TTC549 (cell line): ENCODE results near the gene SLC66A1.

Experiments
- FAIRE-seq: peaks from 2 replicates; lab custom pipeline; 2012; peaks lifted over from hg19 to GRCh38; lab: Jason Lieb, UNC

The SLC66A1 gene

GRCh38 chr1:19363536-19364152 is 51.5 kb downstream of the SLC66A1 start:
- no peak for FAIRE-seq

DNA sequence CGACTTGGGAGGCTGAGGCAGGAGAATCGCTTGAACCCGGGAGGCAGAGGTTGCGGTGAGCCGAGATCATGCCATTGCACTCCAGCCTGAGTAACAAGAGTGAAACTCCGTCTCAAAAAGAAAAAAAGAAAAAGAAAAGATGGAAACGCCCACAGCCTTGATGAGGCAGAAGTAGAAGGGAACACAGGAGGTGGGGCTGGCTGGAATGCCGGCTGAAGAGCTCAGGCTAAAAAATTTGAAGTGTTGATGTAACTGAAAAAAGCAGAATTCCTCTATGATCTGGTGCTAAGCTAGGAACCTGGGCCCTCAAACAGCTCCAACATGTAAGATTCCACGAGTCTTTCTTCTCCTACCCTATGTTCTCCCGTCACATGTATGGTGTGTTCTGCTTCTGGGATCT is 53.6 kb downstream of the SLC66A1 start:
- FAIRE-seq, result no peak

DNA sequence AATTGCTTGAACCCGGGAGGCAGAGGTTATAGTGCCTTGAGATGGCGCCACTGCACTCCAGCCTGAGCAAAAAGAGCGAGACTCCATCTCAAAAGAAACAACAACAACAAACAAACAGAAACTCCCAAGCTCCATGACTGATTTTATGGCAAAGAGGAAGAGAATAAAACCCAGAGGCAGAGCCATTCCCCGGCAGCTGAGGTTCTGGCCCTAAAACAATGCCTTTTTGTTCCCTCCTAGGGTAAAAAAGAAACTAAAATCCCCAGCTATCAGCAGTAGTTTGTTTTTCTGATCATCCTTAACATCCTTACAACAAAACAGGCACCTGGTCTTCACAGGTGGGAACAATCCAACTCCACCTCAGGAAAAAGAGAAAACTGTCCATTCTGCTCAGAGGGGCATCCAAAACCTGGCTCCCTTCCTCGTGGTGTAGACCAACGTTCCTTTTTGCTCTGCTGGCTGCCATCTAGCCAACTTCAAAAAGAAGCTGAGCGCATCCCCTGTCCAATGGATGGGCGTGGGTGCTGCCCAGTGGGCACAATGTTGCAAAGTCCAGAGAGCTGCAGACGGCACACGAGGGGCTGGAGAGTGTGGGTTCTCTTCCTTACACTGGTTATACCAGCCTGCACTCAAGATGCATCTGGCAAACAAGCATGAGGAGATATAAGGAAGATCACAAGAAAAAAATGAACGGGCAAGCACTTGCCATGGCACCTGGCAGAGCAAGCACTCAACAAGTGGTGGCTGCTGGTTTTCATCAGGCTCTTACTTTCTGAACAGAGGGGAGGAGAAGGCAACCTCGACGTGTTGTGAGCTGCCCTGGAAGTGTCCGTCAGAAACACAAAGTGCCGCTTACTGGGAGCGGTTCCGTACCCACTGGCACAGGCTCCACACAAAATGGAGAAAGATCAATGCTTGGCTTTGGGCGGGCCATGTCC is 54.7 kb downstream of the SLC66A1 start:
- no peak for FAIRE-seq

- FAIRE-seq, result no peak
These were observed 55.5 kb downstream of the SLC66A1 start for GRCh38 chr1:19367584-19368041.

GRCh38 chr1:19368050-19368449 is 55.9 kb downstream of the SLC66A1 start:
- no peak for FAIRE-seq

DNA sequence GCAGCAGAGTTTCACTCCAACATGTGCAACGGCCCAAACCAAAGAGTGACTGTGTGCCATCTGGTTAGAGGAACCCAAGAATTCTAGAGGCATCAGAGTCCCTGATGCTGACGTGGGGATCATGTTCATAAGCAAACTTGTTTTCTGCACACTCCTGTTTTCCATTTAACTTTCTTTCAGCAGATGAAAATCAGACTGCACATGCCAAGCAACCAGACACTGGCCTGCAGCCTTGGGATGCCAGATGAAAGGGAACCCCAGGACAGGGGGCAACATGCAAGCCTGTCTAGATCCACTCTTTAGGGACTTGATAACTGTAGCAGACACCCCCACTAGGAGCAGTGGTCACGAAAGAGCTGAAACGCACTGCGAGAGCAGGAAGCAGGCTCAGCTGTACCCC is 56.8 kb downstream of the SLC66A1 start:
- no peak for FAIRE-seq

- no peak for FAIRE-seq
These were observed 57.4 kb downstream of the SLC66A1 start for GRCh38 chr1:19369396-19370090.

DNA sequence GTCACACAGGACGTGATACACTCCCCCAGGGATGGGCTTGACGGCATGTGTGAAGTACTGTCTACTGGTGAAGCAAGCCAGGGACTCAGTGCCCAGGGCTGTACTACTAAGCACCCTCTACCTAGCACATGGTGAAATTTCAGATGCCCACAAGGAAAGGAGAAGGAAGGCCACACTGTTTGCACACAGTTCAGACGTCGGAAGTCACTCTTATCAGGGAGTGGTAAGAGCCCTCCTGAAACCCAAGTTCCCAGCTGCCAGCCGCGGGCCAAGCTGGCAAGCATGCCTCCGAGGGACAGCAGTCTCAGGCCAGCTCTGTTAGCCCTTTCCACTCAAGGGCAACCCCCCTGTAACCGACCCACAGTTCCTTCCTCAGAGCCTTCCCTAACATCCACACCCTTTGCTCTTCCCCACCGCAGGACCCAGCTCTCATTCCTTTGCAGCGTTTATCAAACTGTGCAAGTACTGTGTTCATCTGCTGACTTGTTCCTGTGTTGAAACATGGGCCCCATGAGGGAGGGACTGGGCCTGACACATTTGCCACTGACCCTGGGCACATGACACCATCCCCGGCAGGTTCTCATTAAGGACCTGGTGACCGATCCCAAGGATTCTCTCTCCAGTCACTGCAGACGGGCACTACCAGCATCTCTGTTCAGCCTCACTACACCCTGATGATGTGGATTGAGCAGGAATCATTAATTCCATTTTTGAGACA is 58.5 kb downstream of the SLC66A1 start:
- no peak for FAIRE-seq

GRCh38 chr1:19371226-19372135 is 59.4 kb downstream of the SLC66A1 start:
- no peak for FAIRE-seq

DNA sequence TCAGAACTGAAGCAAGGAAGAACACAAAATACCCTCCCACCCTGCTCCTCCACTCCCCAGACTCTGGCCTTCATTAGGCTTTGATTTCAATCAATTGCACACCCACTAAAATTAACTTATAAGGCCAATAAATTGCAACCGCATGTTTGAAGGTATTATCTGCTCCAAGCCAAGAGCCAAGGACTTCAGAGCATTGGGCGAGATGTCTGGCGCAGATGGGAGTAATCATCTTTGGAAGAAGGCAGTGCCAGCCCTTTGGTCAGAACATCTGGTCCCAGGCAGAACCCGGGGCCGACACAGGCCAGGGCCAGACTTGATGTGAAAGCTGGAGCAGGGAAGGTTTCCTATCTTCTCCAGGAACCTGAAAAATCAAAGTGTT is 60.0 kb downstream of the SLC66A1 start:
- no peak for FAIRE-seq

GRCh38 chr1:19372602-19373001 is 60.5 kb downstream of the SLC66A1 start:
- no peak for FAIRE-seq

DNA sequence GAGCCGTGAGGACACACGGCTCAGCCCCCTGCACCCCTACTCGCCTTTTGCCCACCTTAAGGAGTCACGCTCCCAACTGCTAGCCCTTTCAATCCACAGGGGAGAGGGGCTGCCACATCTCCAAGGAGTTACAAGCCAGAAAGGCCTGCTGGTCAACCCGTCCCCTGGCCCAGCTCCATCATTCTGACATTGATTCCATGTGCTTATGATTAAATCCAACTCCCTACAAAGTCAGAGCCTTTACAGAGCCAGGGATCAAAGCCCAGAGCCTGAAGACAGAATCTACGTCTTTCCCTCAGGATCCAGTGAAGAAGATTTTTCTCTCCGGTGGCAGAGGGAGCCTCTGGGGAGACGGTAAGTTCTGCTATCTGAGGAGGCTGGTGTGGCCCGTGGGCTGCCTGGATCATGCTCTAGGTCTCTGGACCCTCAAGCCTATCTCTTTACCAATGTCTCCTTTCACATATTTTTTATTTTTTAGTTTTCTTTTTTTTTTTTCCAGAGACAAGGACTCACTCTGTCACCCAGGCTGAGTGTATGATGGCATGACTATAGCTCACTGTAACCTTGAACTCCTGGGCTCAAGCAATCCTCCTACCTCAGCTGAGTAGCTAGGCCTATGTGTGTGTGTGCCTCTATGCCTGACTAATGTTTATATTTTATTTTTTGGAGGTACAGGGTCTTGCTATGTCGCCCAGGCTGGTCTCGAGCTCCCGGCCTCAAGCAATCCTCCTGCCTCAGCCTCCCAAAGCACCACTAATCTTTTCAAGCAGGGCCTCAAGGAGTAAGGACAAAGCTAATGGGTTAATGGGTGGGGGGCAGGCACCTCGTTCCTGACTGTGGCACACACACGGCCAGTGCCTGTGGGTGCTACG is 61.3 kb downstream of the SLC66A1 start:
- FAIRE-seq, result no peak

DNA sequence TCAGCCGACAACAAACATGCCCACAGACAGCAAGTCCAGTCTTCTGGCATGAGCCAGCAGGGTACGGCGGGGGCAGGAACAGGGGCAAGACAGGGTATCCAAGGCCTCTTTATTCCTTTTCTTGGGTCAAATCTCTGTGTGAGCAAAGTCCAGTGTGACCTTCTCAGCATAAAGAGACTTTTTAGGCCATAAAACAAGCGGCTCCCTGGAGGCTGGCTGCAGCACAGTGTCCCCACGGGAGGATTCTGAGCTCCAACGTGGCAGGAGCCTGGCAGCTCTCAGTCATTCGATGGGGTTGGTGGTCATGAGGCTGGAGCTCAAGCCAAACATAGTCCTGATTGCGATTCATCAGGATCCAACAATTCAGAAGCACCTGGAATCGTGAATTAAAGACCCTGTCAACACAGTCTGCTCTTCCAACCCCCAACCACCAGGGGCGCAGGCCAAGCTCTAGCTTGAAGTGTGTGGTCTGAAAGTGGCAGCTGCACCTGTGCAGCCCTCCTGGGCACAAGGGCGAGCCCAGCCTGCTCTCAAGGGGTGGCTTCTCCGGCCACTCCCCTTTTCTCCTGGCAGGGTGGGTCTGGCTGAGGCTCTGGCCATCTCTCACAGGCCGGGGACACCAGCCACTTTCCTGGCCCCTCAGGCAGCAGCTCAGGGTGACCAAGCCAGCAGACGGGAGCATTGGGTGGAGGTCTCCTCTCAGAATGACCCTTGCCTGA is 62.1 kb downstream of the SLC66A1 start:
- no peak for FAIRE-seq

- no peak for FAIRE-seq
These were observed 62.8 kb downstream of the SLC66A1 start for GRCh38 chr1:19374926-19375325.

DNA sequence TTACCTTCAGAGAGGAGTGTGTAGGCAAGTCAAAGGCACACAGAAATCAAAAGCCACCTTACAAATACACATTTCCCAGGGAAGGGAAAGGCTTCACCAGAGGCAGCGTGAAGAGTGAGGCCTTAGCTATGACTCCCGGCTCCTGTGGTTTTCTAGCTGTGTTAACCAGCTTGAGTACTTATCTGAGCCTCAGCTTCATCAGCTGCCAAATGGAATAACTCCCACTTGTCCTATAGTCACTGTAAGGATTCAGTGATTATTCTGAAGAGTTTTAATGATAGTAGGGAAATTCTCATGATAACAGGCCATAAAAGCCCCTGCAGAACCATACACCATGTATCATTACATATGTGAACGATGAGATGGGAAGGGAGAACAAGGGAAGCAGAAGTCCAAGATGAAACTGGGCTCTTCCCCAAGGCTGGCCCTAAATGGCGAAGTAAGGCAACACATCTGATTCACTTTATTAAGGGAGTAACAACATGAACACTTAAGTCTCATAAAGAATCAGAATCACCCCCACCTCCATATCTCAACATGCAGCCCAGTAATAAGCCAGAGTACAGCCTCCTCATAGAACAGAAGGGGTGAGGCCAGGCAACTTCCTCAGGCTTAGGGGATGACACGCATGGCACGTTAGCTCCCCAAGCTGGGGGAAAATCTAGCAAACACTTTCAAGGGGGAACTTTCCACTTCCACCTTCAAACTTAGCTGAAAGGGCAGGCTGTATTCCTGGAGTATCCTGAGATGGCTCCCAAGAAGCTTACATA is 63.7 kb downstream of the SLC66A1 start:
- no peak for FAIRE-seq

- no peak for FAIRE-seq
These were observed 64.6 kb downstream of the SLC66A1 start for GRCh38 chr1:19376428-19377372.
